ENCODE data around the gene PSMC1.

PSMC1 gene

DNA sequence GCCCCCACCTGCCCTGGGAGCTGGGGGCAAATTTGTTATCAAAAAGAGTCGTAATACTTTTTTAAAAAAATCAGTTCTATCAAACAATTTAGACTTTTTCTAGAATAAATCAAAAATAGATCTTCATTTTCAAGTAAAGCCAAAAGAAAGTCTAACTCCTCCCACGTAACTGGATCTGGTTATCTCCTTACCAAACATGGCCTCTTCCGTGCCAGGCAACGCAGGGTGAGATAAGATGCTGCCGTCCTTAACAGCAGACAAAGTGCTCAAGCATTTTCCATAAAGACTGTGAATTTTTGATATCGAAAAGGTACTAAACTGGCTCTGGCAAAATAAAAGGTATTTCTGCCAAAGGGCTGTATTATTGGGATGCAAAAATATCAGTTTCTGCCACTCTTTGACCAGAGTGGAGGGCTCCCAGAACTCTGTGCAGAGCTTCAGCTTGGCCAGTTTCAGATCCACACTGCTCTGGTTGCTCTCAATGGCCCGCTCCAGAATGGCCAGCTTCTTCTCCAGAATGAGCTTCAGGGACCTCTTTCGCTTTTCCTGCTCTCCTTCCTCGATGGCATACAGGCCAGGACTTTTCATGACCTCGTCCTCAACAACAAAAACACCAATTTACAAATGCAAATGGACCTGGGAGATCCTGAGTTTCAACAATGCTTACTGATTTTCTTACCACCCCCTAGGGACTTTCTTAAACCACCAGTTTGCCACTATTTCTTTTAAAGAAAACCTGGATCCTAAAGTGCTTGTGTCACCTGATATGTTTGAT is 46.4 kb downstream of the PSMC1 start:
- no peak for DNase-seq

DNA sequence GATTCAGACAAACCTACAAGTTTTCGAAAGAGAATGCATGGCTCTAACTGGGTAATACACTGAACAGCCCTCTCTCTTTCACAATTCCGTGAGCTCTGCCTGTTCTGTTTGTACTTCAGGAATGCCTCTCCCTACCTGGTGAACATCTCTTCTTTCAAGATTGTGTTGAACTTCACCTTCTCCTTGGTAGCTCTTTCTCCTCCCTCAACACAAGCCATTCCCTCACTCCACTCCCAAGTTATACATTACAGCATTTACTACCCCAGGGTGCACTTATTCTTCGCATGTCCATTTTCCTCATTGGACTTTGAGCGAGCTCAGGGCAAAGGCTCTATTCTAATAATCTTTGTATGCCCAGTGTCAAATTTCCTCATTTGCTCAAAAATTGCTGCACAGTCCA is 47.1 kb downstream of the PSMC1 start:
- DNase-seq, result no peak

DNA sequence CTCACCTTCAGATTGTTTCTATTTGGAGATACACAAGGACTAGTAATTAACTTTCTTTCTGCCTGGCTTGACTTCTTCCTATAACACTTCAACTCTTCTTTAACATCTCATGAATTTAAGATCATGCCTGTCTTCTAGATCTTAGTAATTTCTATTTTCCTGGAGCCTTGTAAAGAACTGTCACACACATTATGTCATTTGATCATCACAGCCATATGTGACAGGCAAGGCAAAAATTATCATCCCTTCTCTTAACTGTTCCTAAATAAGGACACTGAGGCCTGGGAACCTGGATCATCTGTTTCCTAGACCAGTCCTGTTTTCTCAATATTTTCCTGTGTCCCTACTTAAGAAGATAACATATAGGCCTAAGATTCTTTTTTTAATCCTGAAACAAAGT is 48.1 kb downstream of the PSMC1 start:
- DNase-seq, result no peak

DNA sequence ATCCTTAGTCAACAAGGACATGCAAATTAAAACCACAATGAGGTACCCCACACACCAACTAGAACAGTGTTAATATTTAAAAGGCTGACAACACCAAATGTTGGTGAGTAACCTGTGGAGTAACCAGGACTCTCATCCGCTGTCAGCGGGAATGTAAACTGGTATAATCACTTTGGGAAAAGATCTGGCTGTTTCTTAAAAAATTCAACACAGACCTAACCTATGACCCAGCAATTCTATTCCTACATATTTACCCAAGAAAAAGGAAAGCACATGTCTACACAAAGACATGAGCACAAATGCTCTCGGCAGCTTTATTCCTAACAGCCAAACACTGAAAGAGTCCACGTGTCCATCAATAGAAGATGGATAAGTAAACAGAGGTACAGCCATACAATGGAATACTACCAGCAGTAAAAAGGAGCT is 48.8 kb downstream of the PSMC1 start:
- DNase-seq, result no peak

DNA sequence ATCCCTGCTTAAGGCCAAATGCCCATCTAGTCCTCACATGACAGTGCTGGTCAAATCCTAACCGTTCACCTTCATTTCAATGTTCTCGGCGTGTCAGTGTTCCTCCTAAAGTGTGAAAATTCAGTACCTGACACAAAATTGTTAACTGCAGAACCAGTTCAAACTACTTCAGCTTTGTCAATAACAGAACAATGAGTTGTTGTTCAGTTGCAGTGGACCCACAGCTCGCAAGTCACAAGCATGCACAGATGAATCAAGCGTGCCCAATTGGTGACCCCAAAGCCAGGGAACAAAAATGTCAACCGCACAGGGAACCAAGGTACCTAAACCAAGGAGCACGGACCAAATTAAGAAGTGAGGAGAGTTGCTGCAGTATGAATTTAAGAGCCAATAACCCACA is 52.2 kb downstream of the PSMC1 start:
- no peak for DNase-seq

DNA sequence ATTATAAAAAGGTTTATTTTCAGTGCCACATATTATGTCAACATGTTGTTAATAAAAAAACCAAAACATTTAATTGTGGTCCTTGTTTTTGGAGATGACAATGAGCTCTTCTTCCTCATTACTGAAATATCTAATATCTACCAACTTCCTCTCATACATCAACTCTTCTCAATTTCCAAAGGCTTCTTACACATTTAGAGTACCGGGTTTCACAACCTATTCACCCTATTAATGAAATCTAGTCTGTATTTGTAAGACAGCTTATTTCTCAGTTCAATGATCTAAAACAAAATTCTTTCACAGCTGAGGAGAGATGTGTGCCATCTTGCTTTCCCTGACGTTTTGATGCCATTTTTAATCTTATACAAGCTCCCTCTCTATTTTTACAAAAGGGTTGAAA is 60.9 kb downstream of the PSMC1 start:
- DNase-seq, result no peak

DNA sequence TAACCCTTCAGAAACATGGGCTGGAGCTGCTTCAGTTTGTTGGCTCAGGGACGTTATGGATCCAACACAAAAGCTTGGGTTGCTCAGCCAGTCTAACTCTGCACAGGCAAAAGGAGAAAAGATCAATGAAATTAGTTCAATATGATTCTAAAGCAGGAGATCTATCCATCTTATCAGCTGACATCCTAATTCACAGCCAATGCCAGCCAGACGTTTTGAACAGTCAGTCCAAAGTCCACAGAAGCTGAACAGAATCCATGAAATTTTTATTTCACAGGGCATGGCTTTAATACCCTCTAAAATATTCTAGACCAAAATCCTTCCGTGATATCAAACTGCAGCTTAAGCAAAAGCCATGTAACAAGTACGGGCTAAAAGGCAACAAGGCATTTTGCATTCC is 61.7 kb downstream of the PSMC1 start:
- no peak for DNase-seq

DNA sequence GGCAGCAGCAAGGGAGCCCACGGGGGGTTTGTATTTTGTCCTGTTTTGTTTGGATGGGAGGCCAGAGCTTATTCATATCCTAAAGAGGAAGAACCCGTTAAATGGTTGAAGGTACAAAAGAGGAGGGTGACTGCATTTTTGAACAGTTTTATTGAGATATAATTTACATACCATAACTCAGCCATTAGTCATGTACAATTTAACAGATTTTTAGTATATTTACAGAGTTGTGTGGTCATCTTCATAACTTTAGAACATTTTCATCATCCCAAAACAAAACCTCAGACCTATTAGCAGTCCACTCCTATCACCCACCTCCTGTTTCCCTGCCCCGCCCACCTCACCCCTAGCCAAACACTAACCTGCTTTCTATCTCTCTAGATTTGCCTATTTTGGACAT is 62.8 kb downstream of the PSMC1 start:
- DNase-seq, result no peak

DNA sequence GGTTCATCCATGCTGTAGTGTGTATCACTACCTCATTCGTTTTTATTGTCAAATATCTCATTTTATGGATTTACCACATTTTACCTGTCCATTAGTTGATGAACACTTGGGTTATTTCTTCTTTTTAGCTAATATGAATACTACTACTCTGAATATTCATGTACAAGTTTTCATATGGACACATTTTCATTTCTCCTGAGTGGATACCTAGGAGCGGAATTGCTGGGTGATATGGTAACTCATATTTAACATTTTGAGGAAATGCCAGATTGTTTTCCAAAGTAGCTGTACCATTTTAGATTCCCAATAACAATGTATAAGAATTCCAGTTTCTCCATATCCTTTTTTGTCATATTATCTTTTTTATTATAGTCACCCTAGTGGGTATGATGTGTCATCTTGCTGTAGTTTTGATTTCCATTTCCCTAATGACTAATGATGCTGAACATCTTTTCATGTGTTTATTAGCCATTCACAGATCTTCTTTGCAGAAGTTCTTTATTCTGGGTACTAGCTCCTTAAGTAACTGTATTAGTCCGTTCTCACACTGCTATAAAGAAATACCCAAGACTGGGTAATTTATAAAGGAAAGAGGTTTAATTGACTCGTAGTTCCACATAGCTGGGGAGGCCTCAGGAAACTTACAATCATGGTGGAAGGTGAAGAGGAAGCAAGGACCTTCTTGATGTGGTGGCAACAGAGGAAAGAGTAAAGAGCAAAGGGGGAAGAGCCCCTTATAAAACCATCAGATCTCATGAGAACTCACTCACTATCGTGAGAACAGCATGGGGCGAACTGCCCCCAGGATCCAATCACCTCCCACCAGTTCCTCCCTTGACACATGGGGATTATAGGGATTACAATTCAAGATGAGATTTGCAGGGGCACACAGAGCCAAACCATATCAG is 63.5 kb downstream of the PSMC1 start:
- DNase-seq, result no peak

DNA sequence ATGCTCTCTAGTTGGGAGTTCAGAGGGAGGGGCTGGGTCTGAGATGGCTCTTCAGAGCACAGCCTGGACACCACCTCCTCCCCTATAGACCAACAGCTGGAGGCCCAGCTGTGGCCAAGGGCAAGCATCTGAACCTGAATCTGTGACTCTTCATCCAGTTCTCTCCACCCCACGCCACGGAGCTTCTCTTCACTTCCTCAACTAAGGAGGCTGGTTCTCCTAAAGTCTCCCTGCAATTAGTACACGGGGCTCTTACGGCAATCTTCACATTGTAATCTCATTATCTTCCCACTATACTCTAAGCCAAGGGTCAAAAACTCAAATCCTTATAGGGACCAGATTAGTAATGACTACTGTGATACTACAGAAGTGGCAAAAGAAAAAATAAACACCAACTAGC is 65.5 kb downstream of the PSMC1 start:
- DNase-seq, result no peak

Data from activated CD4-positive, alpha-beta T cell treated with anti-CD3 and anti-CD28 coated beads, Interleukin-2, amount 50 U/mL, for 16 hours (primary cell).